ENCODE results near the gene EIF4EBP2.

DNA sequence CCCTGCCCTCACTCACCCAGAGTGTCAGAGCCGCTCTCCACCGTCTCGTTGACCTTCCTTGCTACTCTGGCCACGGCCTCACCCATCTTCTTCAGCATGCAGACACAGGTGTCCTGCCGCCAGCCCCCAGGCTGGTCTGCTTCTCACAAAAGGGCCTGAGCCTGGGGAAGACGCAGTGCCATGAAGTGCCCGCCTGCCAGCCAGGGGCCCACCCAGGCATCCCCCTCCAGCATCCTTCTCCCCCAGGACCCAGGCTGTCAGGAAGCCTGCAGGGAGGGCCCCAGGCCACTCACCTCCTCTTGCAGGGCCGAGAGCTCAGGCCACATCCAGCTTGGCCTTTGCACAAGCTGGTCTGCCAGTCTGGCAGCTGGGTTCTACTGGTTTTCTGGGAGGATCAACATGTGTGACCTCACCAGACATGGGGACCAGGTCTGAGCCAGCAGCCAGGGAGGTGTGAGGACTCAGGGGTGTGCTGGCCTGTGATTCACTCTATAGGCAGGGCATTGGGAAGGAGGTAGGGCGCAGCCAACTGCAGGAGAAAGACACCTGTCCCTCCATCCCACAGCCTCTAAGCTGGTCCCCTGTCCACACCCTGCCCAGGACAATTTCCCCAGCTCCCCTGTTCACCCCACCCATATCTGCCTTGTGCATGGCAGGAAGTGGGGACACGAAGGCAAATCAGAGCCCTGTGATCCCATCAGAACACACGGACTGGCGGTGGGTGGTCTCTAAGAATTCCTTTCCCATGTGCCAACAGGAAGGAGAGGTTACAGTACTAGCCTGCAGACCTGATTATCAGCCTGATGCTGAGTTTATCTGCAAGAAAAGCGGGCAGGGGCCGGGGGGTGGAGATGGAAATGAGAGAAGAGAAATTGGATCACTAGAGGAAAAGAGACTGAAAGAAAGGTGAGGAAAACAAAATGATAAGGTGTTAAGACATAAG is 27.2 kb upstream of the EIF4EBP2 start:
- TF ChIP-seq, protein P1, sequence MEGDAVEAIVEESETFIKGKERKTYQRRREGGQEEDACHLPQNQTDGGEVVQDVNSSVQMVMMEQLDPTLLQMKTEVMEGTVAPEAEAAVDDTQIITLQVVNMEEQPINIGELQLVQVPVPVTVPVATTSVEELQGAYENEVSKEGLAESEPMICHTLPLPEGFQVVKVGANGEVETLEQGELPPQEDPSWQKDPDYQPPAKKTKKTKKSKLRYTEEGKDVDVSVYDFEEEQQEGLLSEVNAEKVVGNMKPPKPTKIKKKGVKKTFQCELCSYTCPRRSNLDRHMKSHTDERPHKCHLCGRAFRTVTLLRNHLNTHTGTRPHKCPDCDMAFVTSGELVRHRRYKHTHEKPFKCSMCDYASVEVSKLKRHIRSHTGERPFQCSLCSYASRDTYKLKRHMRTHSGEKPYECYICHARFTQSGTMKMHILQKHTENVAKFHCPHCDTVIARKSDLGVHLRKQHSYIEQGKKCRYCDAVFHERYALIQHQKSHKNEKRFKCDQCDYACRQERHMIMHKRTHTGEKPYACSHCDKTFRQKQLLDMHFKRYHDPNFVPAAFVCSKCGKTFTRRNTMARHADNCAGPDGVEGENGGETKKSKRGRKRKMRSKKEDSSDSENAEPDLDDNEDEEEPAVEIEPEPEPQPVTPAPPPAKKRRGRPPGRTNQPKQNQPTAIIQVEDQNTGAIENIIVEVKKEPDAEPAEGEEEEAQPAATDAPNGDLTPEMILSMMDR (IDR thresholded peaks at IDR 0.05), result no peak
- TF ChIP-seq POLR2A (IDR thresholded peaks at IDR 0.05), result no peak

All from right lobe of liver (tissue), 4 donors.